Hematopoietic multipotent progenitor cell treated with erythropoietin and hydrocortisone succinate and interleukin-3 and kit ligand, for 15 days (in vitro differentiated cells): ENCODE results near the gene CRADD.

Experiments used
- DNase-seq: peaks from one replicate; pipeline ENCODE4 v3.0.0-alpha.2; 2015; ENCODE audit warnings: low spot score

CRADD gene

GRCh38 chr12:93808169-93808899 is 131.2 kb downstream of the CRADD start:
- no peak for DNase-seq

- DNase-seq = no peak
These were observed 135.5 kb downstream of the CRADD start for GRCh38 chr12:93812626-93813025.

- DNase-seq = no peak
These were observed 136.0 kb downstream of the CRADD start for GRCh38 chr12:93813186-93813585.

GRCh38 chr12:93813972-93814821 is 137.0 kb downstream of the CRADD start:
- DNase-seq = no peak

GRCh38 chr12:93818488-93819049 is 141.4 kb downstream of the CRADD start:
- DNase-seq = no peak

- DNase-seq = no peak
These were observed 141.9 kb downstream of the CRADD start for GRCh38 chr12:93819050-93819491.

- DNase-seq = no peak
These were observed 146.6 kb downstream of the CRADD start for GRCh38 chr12:93823616-93824391.

- DNase-seq = no peak
These were observed 147.6 kb downstream of the CRADD start for GRCh38 chr12:93824514-93825500.

- no peak for DNase-seq
These were observed 148.3 kb downstream of the CRADD start for GRCh38 chr12:93825501-93825888.

- DNase-seq = no peak
These were observed 148.9 kb downstream of the CRADD start for GRCh38 chr12:93825931-93826555.

- no peak for DNase-seq
These were observed 150.0 kb downstream of the CRADD start for GRCh38 chr12:93827179-93827578.

GRCh38 chr12:93827669-93828068 is 150.5 kb downstream of the CRADD start:
- no peak for DNase-seq

- DNase-seq = no peak
These were observed 151.8 kb downstream of the CRADD start for GRCh38 chr12:93829016-93829415.

GRCh38 chr12:93831374-93831773 is 154.2 kb downstream of the CRADD start:
- DNase-seq = no peak

GRCh38 chr12:93832131-93832530 is 155.0 kb downstream of the CRADD start:
- no peak for DNase-seq

- DNase-seq = no peak
These were observed 156.8 kb downstream of the CRADD start for GRCh38 chr12:93833946-93834345.

GRCh38 chr12:93836620-93837260 is 159.6 kb downstream of the CRADD start:
- DNase-seq = no peak

- DNase-seq = no peak
These were observed 161.0 kb downstream of the CRADD start for GRCh38 chr12:93838193-93838592.

GRCh38 chr12:93839064-93839463 is 161.9 kb downstream of the CRADD start:
- DNase-seq = no peak

- DNase-seq = no peak
These were observed 164.5 kb downstream of the CRADD start for GRCh38 chr12:93841671-93842070.
